Tibial nerve (tissue), 4 donors: ENCODE measurements around the gene STAT3. TPM values are rescaled to one million over a fixed set of nuclear protein-coding genes. Genes with fewer than 3 reads are reported as not detected.

Source experiments
- DNase-seq, 2 donors: peaks; one replicate each; pipeline ENCODE4 v3.0.0-alpha.2; 2019; ENCODE audit warnings: low spot score in 2 of 2
- H3K27ac ChIP-seq, 4 donors: fragments of 200-600 bp; sonication (generic) in 3 of 4; one replicate each; pipeline ENCODE4 v1.5.1; 2017 to 2019; ENCODE audit warnings: mild to moderate bottlenecking in 1 of 4
- H3K27me3 ChIP-seq, 2 donors: fragments of 200-600 bp; sonication (generic) in 1 of 2; one replicate each; pipeline versions ENCODE4 v1.5.1 to v1.6.0; 2017 to 2019
- H3K36me3 ChIP-seq, 3 donors: fragments of 200-600 bp; sonication (generic); one replicate each; pipeline ENCODE4 v1.5.1; 2018 to 2019
- H3K4me1 ChIP-seq, 4 donors: fragments of 200-600 bp; sonication (generic) in 3 of 4; one replicate each; pipeline ENCODE4 v1.5.1; 2017 to 2019
- H3K4me3 ChIP-seq, 4 donors: fragments of 200-600 bp; sonication (generic) in 3 of 4; one replicate each; pipeline ENCODE4 v1.5.1; 2017 to 2019; ENCODE audit warnings: mild to moderate bottlenecking in 1 of 4, moderate library complexity in 1 of 4
- H3K9me3 ChIP-seq, 4 donors: fragments of 200-600 bp; sonication (generic) in 3 of 4; one replicate each; pipeline ENCODE4 v1.5.1; 2017 to 2019
- CTCF ChIP-seq, 5 experiments: fragments of 200-600 bp in 3 of 5; fragments of 450-650 bp in 2 of 5; sonication (generic) in 3 of 5; IDR thresholded peaks; one replicate each; pipeline ENCODE4 v1.5.1; 2016 to 2019; ENCODE audit warnings: antibody characterized with exemption in 5 of 5, mild to moderate bottlenecking in 3 of 5, moderate library complexity in 2 of 5
- EP300 ChIP-seq, 2 donors: sonication (generic); formaldehyde crosslinking; IDR thresholded peaks; one replicate each; pipeline ENCODE4 v1.6.1; 2017; ENCODE audit warnings: antibody characterized with exemption in 2 of 2, mild to moderate bottlenecking in 1 of 2
- POLR2A ChIP-seq, 2 donors: fragments of 450-650 bp; IDR thresholded peaks; one replicate each; pipeline ENCODE4 v1.6.1; 2017; ENCODE audit warnings: antibody characterized with exemption in 2 of 2, mild to moderate bottlenecking in 2 of 2, moderate library complexity in 2 of 2
- WGBS, 2 donors: methylation state at CpG; one replicate each; pipeline ENCODE4 v1.1.5; 2018; 5-methylcytosine and 5-hydroxymethylcytosine counted together
- total RNA-seq, 4 donors: library from RNA; depleted of rRNA; stranded (reverse); fragments of >200 nt; gene quantifications; one replicate each; pipeline ENCODE4 v1.1.0, GENCODE V29; 2016

Gene STAT3
- total RNA-seq, 4 donors from 2014 or later, result 133 to 322 (median 188) TPM

GRCh38 chr17:42407289-42407836, 19.1 kb upstream of the STAT3 start:
- WGBS, 2 donors, result 2 to 6% methylated on average over 2 of the region's 2 CpGs
- peak; percentile 71 for DNase-seq

GRCh38 chr17:42406615-42407288, 18.5 kb upstream of the STAT3 start:
- 12 to 25% methylated on average over 5 of the region's 5 CpGs for WGBS, 2 donors
- Histone ChIP-seq H3K4me1 (peaks cover 0 to 100% (median 75%) of the 10 kb centered on the region in 4 donors), H3K9me3 (no peaks in the 10 kb centered on the region), H3K36me3 (peaks cover 0 to 29% (median 0%) of the 10 kb centered on the region in 3 donors), H3K4me3 (no peak overlapping the region), H3K27ac (peak overlapping the region; percentile 74 to 98 (median 88)), H3K27me3 (no peaks in the 10 kb centered on the region)
- DNase-seq, result no peak
- TF ChIP-seq EP300 (IDR thresholded peaks at IDR 0.05), result no peak
- no peak for TF ChIP-seq POLR2A (IDR thresholded peaks at IDR 0.05)
- TF ChIP-seq CTCF (IDR thresholded peaks at IDR 0.05), result no peak

More at GRCh38 chr17:42407289-42407836, 19.1 kb upstream of the STAT3 start:
- H3K9me3 ChIP-seq, result no peaks in the 10 kb centered on the region
- TF ChIP-seq CTCF (IDR thresholded peaks at IDR 0.05) (no peak), EP300 (IDR thresholded peaks at IDR 0.05) (peak in 1 of 2 donors; percentile 79)
- no peak overlapping the region for H3K4me3 ChIP-seq
- no peaks in the 10 kb centered on the region for H3K27me3 ChIP-seq
- H3K36me3 ChIP-seq, result peaks cover 0 to 29% (median 0%) of the 10 kb centered on the region in 3 donors
- H3K4me1 ChIP-seq, result peaks cover 0 to 100% (median 77%) of the 10 kb centered on the region in 4 donors
- H3K27ac ChIP-seq, result peak overlapping the region; percentile 74 to 98 (median 88)

GRCh38 chr17:42405963-42406495, 17.8 kb upstream of the STAT3 start:
- H3K27me3 ChIP-seq, result no peaks in the 10 kb centered on the region
- peaks cover 0 to 97% (median 68%) of the 10 kb centered on the region in 4 donors for H3K4me1 ChIP-seq
- TF ChIP-seq POLR2A (IDR thresholded peaks at IDR 0.05), result no peak
- peak; percentile 81 to 94 (median 90) for TF ChIP-seq CTCF (IDR thresholded peaks at IDR 0.05)
- TF ChIP-seq EP300 (IDR thresholded peaks at IDR 0.05), result peak in 1 of 2 donors; percentile 80
- H3K27ac ChIP-seq, result peak overlapping the region; percentile 74 to 98 (median 88)
- WGBS, 2 donors, result 34 to 38% methylated on average over 24 to 26 of the region's 26 CpGs
- peak; percentile 87 to 96 for DNase-seq
- H3K4me3 ChIP-seq, result no peak overlapping the region
- no peaks in the 10 kb centered on the region for H3K9me3 ChIP-seq
- H3K36me3 ChIP-seq, result peaks cover 0 to 29% (median 0%) of the 10 kb centered on the region in 3 donors

GRCh38 chr17:42405076-42405475, 16.8 kb upstream of the STAT3 start:
- no peak for DNase-seq
- WGBS, 2 donors, result 86 to 89% methylated on average over 35 of the region's 35 CpGs
- Histone ChIP-seq H3K9me3 (no peaks in the 10 kb centered on the region), H3K36me3 (peaks cover 0 to 29% (median 0%) of the 10 kb centered on the region in 3 donors), H3K27ac (peak overlapping the region in 2 of 4 donors; percentile 92 to 98), H3K27me3 (no peaks in the 10 kb centered on the region), H3K4me1 (peaks cover 0 to 87% (median 63%) of the 10 kb centered on the region in 4 donors), H3K4me3 (no peak overlapping the region)
- TF ChIP-seq EP300 (IDR thresholded peaks at IDR 0.05) (no peak), CTCF (IDR thresholded peaks at IDR 0.05) (no peak), POLR2A (IDR thresholded peaks at IDR 0.05) (no peak)
